ENCODE data around the gene ZNF200.
"Not testable (repeated sequence)": the region's sequence is repeated elsewhere in the genome, so short reads cannot be mapped to it uniquely, and the experiment has no call there.

The ZNF200 gene

GRCh38 chr16:3198334-3199072, 36.5 kb downstream of the ZNF200 start:
- no peak overlapping the region for H3K4me3 ChIP-seq (ENCODE audit: low read length)
- TF ChIP-seq ZNF274 (IDR thresholded peaks at IDR 0.05; ENCODE audit: low read depth, low read length), result no peak

GRCh38 chr16:3197694-3198333, 37.1 kb downstream of the ZNF200 start:
- not testable (repeated sequence) for H3K4me3 ChIP-seq (ENCODE audit: low read length)

- no peak overlapping the region for H3K4me3 ChIP-seq (ENCODE audit: low read length)
- TF ChIP-seq ZNF274 (IDR thresholded peaks at IDR 0.05; ENCODE audit: low read depth, low read length), result no peak
These were observed 39.0 kb downstream of the ZNF200 start for GRCh38 chr16:3195975-3196374.

- no peak for TF ChIP-seq ZNF274 (IDR thresholded peaks at IDR 0.05; ENCODE audit: low read depth, low read length)
- H3K4me3 ChIP-seq (ENCODE audit: low read length), result no peak overlapping the region
These were observed 40.2 kb downstream of the ZNF200 start for GRCh38 chr16:3194792-3195191.

- no peak for TF ChIP-seq ZNF274 (IDR thresholded peaks at IDR 0.05; ENCODE audit: low read depth, low read length)
- H3K4me3 ChIP-seq (ENCODE audit: low read length), result no peak overlapping the region
These were observed 41.4 kb downstream of the ZNF200 start for GRCh38 chr16:3193221-3194212.

- no peak overlapping the region for H3K4me3 ChIP-seq (ENCODE audit: low read length)
- TF ChIP-seq ZNF274 (IDR thresholded peaks at IDR 0.05; ENCODE audit: low read depth, low read length), result no peak
These were observed 42.4 kb downstream of the ZNF200 start for GRCh38 chr16:3192476-3193019.

GRCh38 chr16:3190949-3191353, 44.0 kb downstream of the ZNF200 start:
- peak overlapping the region; percentile 56 for H3K4me3 ChIP-seq (ENCODE audit: low read length)
- no peak for TF ChIP-seq ZNF274 (IDR thresholded peaks at IDR 0.05; ENCODE audit: low read depth, low read length)

- TF ChIP-seq ZNF274 (IDR thresholded peaks at IDR 0.05; ENCODE audit: low read depth, low read length), result no peak
- peak overlapping the region; percentile 62; the same call in 1 of the 2 replicates for H3K4me3 ChIP-seq (ENCODE audit: low read length)
These were observed 45.1 kb downstream of the ZNF200 start for GRCh38 chr16:3189869-3190268.

- no peak for TF ChIP-seq ZNF274 (IDR thresholded peaks at IDR 0.05; ENCODE audit: low read depth, low read length)
- peak overlapping the region; percentile 62; the same call in 1 of the 2 replicates for H3K4me3 ChIP-seq (ENCODE audit: low read length)
These were observed 45.8 kb downstream of the ZNF200 start for GRCh38 chr16:3188925-3189825.

GRCh38 chr16:3188675-3188924, 46.4 kb downstream of the ZNF200 start:
- TF ChIP-seq ZNF274 (IDR thresholded peaks at IDR 0.05; ENCODE audit: low read depth, low read length), result no peak
- peak overlapping the region; percentile 62; the same call in 1 of the 2 replicates for H3K4me3 ChIP-seq (ENCODE audit: low read length)

- no peak for TF ChIP-seq ZNF274 (IDR thresholded peaks at IDR 0.05; ENCODE audit: low read depth, low read length)
- H3K4me3 ChIP-seq (ENCODE audit: low read length), result peak within 1 kb of the TSS; percentile 62
These were observed 46.9 kb downstream of the ZNF200 start, which contains the start of gene OR1F1 for GRCh38 chr16:3187798-3188674. Gene OR1F1 (plus strand): TSS chr16:3188204.

- H3K4me3 ChIP-seq (ENCODE audit: low read length), result no peak overlapping the region
- no peak for TF ChIP-seq ZNF274 (IDR thresholded peaks at IDR 0.05; ENCODE audit: low read depth, low read length)
These were observed 47.8 kb downstream of the ZNF200 start for GRCh38 chr16:3186946-3187690.
